Neural progenitor cell (in vitro differentiated cells): ENCODE results near the gene PPP1R8.

Experiments
- EZH2 ChIP-seq: fragments of 200-600 bp; sonication (generic); IDR thresholded peaks from 2 replicates; pipeline ENCODE4 v1.6.1; 2017; ENCODE audit warnings: antibody characterized with exemption, mild to moderate bottlenecking, moderate library complexity
- EZH2phosphoT487 ChIP-seq: fragments of 200-600 bp; sonication (generic); IDR thresholded peaks from 2 replicates; pipeline ENCODE4 v1.6.1; 2017; ENCODE audit warnings: antibody characterized with exemption
- TF ChIP-seq, protein P1 (sequence below): fragments of 200-600 bp; sonication (generic); IDR thresholded peaks from 2 replicates; pipeline ENCODE4 v1.5.1; 2017; ENCODE audit warnings: antibody characterized with exemption, mild to moderate bottlenecking

GRCh38 chr1:27830621-27831440 is at the start of gene PPP1R8:
- TF ChIP-seq, protein P1, sequence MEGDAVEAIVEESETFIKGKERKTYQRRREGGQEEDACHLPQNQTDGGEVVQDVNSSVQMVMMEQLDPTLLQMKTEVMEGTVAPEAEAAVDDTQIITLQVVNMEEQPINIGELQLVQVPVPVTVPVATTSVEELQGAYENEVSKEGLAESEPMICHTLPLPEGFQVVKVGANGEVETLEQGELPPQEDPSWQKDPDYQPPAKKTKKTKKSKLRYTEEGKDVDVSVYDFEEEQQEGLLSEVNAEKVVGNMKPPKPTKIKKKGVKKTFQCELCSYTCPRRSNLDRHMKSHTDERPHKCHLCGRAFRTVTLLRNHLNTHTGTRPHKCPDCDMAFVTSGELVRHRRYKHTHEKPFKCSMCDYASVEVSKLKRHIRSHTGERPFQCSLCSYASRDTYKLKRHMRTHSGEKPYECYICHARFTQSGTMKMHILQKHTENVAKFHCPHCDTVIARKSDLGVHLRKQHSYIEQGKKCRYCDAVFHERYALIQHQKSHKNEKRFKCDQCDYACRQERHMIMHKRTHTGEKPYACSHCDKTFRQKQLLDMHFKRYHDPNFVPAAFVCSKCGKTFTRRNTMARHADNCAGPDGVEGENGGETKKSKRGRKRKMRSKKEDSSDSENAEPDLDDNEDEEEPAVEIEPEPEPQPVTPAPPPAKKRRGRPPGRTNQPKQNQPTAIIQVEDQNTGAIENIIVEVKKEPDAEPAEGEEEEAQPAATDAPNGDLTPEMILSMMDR = no peak
- no peak for TF ChIP-seq EZH2phosphoT487
- TF ChIP-seq EZH2 = no peak
